Adipose tissue (tissue), 3 donors: ENCODE data around the gene PAX3. TPM values are rescaled to one million over a fixed set of nuclear protein-coding genes. Genes with fewer than 3 reads are reported as not detected.

Experiments used
- H3K27ac ChIP-seq: one replicate; pipeline ENCODE4 v1.5.1; 2013; ENCODE audit warnings: low read depth, low read length
- WGBS, 3 donors: extraction: QIAGEN DNeasy Blood & Tissue Kit; methylation state at CpG; one replicate each; pipeline ENCODE4 v1.1.7; 2013; 5-methylcytosine and 5-hydroxymethylcytosine counted together
- polyA plus RNA-seq, 3 donors: library from polyadenylated mRNA; stranded (reverse); fragments of 200-250 nt; gene quantifications; one replicate each; pipeline ENCODE4 v1.2.3, GENCODE V29; 2013
- donor health status: healthy with polysubstance abuse.
- donor health status: Bipolar disorder and iron deficiency.
- donor health status: healthy.

PAX3 gene
- polyA plus RNA-seq, 3 donors, result 0.02 TPM; not detected in 2

DNA sequence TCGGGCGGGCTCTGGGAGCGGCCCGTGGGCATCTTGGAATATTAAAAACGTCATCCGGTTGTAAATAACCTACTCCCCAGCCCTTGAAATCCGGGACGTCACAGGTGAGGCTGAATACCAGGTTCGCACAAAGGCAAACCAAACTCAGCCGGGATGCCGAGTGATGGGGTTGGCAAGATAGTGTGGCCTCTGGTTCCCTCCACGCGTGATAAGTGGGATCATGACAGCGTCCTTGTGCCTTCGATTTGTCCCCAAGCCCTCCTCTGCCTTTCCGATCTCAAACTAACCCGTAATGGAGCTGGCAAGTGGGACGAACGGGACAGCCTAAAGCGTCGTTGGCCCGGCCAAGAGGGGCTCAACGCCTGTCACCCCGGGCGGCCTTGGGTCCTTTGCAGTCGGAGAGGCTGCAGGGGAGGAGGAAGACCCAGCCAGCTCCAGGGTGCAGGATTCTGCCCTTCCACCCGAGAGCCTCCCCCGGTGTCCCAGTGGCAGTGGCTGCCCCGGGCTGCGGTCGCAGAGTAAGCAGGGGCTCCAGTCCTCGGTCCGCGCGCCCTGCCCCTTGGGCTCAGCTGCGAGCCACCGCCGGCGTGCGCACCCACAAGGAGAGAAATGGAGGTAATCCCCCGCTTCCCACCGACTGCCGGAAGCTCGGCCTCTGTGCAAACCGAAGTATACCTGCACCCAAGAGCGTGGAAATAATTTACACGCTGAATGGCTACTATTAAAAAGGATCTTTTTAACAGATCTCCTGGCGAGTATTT lies 13.4 kb upstream of the PAX3 start:
- no peak overlapping the region for H3K27ac ChIP-seq
- WGBS, 3 donors, result 3 to 8% (median 7%) methylated on average over 48 of the region's 48 CpGs

- WGBS, 3 donors, result 6 to 7% (median 7%) methylated on average over 42 of the region's 42 CpGs
- H3K27ac ChIP-seq, result no peak overlapping the region
Measured at GRCh38 chr2:222311319-222311977, 12.7 kb upstream of the PAX3 start.

DNA sequence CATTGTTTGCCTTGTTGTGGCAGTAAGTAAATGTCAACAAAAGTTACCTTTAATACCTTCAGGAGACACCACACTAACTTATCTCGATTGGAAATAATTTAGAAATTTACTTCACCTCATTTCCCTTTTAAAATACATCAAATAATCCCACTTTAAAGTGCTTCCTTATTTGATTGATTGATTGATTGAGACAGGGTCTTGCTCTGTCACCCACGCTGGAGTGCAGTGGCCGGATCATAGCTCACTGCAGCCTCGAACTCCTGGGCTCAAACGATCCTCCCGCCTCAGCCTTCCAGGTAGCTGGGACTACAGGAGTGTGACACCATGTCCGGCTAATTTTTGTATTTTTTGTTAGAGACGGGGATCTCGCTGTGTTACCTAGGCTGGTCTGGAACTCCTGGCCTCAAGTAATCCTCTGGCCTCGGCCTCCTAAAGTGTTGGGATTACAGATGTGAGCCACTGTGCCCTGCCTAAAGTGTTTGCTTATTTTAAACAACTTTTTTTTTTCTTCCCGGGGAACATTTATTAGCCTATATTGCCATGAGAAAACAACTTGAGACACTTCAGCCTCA lies 12.0 kb upstream of the PAX3 start:
- 6 to 10% (median 9%) methylated on average over 11 of the region's 11 CpGs for WGBS, 3 donors

GRCh38 chr2:222309766-222310165 lies 11.0 kb upstream of the PAX3 start:
- WGBS, 3 donors, result 8 to 12% (median 9%) methylated on average over 2 of the region's 2 CpGs

More for the DNA sequence above, 12.0 kb upstream of the PAX3 start:
- no peak overlapping the region for H3K27ac ChIP-seq

DNA sequence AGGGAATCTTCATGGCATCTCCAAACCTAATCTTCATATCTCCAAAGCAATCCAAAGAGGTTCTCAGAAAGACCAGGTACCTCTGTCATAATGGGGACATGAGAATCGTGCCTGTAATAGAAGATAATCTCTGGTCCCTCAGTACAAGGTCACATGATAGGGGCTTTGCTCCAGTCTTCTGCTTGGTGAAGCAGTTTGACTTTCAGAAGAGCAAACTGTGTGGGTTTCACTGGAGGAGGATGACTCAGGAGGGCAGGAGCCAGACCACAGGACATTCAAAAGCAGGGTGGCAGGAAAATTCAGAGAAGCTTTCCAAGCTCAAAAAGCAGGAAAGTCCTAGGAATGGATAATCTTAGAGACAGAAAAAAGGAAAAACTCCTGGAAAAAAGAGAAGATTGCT lies 10.6 kb upstream of the PAX3 start:
- 3 to 23% (median 6%) methylated on average over 1 of the region's 1 CpG for WGBS, 3 donors
- no peak overlapping the region for H3K27ac ChIP-seq

More at GRCh38 chr2:222309766-222310165, 11.0 kb upstream of the PAX3 start:
- H3K27ac ChIP-seq, result no peak overlapping the region

GRCh38 chr2:222307978-222308730 lies 9.4 kb upstream of the PAX3 start:
- WGBS, 3 donors, result 10 to 13% (median 11%) methylated on average over 11 of the region's 11 CpGs
- H3K27ac ChIP-seq, result no peak overlapping the region

DNA sequence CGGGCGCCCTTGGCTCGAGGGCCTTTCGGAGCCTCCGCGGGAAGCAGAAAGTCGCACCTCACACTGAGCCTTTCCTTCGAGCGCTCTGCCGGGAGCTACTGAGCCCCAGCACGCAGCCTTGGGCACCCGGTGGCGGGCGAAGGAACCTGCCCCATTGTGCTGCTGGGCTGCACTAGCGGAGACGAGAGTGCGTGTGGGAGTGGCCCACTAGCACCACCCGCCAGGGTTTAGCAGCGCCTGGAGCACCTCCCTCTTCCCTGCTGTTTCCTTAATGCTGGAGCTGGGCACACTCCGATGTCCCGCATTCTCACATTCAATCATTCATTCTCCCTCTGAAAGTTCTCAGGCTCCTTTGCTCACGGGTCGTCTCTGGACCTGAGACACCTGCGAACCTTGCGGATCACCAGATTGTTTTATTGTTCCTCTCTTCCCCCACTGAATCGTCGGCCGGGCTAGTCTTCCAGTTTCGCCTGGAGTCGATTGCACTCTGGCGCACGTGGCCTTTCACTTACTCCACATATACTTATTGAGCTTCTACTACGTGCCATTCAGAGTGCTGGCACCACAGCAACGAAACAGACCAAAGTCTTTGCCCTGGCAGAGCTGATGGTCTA lies 8.5 kb upstream of the PAX3 start:
- 1 to 4% (median 3%) methylated on average over 34 of the region's 34 CpGs for WGBS, 3 donors

DNA sequence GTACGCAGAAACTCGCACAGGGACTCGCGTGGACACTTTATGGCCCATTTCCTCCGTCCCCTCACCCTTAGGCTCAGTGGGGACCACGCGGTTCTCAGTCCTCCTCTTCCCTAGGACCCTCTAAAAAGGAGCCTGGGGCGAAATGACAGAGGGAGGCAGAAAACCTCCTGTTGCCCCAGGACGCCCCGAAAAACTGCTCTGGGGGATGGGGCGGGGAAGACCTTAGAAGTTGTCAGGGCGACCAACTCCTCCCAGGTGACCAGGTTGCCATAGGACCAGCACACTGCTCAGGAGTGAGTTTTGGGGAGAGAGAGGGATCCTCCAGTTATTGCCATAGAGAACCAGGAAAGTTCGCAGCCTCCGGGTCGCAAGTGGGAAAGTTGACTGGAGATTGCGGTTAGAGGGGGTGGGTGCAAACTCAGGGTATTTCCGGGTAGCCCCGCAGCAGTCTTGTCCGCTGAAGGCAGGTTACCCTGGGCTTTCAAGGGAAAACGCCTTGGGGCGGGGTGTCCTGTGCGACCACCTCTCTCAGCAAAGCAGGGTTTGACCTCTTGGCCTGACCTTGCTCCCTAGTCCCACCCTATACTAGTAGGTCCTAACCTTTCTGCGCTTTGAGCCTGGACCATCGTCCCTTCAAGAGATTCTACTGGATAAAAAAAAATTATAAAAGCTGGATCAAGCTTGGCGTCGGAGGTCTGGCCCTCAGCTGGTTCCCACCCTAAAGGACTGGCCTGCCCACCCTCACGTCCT lies 7.8 kb upstream of the PAX3 start:
- 3 to 5% (median 3%) methylated on average over 27 of the region's 27 CpGs for WGBS, 3 donors
- H3K27ac ChIP-seq, result no peak overlapping the region

More for the DNA sequence above, 8.5 kb upstream of the PAX3 start:
- H3K27ac ChIP-seq, result no peak overlapping the region

- 1 to 2% (median 2%) methylated on average over 66 of the region's 66 CpGs for WGBS, 3 donors
- no peak overlapping the region for H3K27ac ChIP-seq
Measured at GRCh38 chr2:222305516-222306392, 7.0 kb upstream of the PAX3 start.

- 3 to 5% (median 5%) methylated on average over 39 of the region's 39 CpGs for WGBS, 3 donors
- H3K27ac ChIP-seq, result no peak overlapping the region
Measured at GRCh38 chr2:222304737-222305515, 6.1 kb upstream of the PAX3 start.

GRCh38 chr2:222303828-222304736 lies 5.3 kb upstream of the PAX3 start:
- WGBS, 3 donors, result 5 to 9% (median 8%) methylated on average over 38 of the region's 38 CpGs
- no peak overlapping the region for H3K27ac ChIP-seq

DNA sequence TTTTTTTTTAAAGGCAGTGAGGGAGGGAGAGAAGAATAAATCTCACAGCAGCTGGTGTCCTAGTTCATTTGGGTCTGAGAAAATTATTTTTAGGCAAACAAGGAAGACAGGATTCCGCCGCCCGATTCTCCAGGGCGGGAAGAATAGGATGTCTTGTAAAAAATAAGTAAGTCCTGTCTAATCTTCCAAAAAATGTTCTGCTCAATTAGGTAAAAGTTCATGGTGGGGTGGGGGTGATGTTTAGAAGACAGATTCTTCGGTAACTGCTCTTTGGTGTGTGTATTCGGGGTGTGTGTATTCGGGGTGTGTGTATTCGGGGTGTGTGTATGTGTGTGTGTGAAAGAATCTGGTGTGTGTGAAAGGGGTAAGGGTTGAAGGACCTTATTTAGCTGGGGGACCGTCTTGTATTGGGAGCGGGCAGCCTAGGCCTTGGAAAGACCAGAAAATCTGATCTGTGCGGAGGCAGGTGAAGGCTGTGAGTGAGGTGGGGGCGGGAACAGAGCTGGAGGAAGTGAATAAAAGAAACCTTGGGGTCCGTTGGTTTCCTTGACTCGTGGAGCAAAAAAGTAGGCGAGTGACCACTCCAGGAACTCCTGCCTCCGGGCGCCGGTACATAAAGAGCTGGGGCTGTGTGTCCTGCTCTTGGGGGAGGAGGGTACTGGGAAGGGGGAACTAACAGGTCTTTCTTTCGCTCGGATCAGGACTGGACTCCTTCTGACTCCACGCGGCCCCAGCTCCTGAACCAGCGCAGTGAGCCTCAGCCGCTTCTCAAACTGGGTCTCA lies 4.4 kb upstream of the PAX3 start:
- WGBS, 3 donors, result 8 to 15% (median 13%) methylated on average over 24 of the region's 24 CpGs

GRCh38 chr2:222302178-222303018 lies 3.6 kb upstream of the PAX3 start:
- 3 to 7% (median 6%) methylated on average over 38 to 39 of the region's 39 CpGs for WGBS, 3 donors

More for the DNA sequence above, 4.4 kb upstream of the PAX3 start:
- no peak overlapping the region for H3K27ac ChIP-seq

DNA sequence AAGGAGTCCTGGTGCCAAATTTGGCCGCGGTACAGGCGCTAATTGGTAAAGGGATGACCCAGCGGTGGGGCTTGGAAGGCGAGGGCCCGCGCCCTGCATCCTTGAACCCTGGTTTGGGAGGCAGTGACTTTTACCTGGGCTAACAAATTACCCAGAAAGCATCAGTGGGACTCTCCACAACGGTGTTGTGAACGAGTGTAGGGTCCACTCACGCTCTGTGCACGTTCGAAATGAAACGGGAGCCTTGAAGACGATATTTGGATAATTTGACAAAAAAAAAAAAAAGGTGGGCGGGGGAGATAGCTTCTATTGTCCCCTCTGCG lies 3.0 kb upstream of the PAX3 start:
- 3 to 7% (median 4%) methylated on average over 15 to 16 of the region's 16 CpGs for WGBS, 3 donors
- H3K27ac ChIP-seq, result no peak overlapping the region

More at GRCh38 chr2:222302178-222303018, 3.6 kb upstream of the PAX3 start:
- H3K27ac ChIP-seq, result no peak overlapping the region
